ENCODE results near the gene DNMT3A.

GRCh38 chr2:25380586-25381375 is 39.1 kb upstream of the DNMT3A start:
- TF ChIP-seq POLR2A (IDR thresholded peaks at IDR 0.05; ENCODE audit: low read length) = no peak
- no peak for TF ChIP-seq GATA1 (IDR thresholded peaks at IDR 0.05; ENCODE audit: low read depth, low read length)
